Measurements from ENCODE around the gene SYT3. TPM values are rescaled to one million over a fixed set of nuclear protein-coding genes. Genes with fewer than 3 reads are reported as not detected.
"Not testable (repeated sequence)": the region's sequence is repeated elsewhere in the genome, so short reads cannot be mapped to it uniquely, and the experiment has no call there.

Gene SYT3
- total RNA-seq, 1 donor from 2014 or later, result not detected

DNA sequence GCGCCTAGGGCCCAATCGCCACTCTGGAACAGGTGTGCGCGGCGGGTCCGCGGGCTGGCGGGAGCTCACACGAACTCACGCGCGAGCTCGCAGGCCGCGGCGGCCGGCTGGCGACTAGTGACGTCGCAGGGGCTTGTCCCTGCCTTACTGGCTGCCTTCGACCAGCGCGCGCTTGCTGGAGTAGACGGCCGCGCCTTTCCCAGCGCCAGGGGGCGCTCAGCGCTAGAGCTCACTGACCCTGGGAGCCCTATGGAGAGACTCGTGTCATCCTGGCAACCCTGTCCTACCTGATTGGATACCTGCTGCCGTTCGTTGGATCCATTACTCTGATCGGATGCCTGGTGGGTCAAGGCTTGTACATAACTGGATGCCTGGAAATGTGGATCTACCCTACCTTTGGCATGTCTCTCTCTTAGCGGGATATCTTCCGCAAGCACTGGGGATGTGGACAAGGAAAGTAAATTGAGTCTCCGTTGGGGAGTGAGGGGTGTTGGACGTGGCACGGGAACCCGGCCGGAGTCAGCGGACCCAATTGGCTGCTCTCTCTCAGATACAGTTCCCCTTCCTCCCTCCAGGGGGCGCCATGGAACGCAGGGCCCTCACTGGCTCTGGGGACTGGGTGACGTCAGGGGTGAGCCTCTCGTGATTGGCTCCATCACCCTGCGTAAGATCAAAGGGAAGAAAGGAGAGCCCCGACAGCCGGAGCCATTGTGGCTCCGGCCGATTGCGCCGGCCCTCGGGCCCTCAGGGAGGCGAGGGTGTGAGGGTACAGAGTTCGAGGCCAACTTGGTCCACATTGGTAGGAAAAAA is 35.2 kb downstream of the SYT3 start:
- intact Hi-C loops (cut with micrococcal nuclease), result not testable (repeated sequence)

DNA sequence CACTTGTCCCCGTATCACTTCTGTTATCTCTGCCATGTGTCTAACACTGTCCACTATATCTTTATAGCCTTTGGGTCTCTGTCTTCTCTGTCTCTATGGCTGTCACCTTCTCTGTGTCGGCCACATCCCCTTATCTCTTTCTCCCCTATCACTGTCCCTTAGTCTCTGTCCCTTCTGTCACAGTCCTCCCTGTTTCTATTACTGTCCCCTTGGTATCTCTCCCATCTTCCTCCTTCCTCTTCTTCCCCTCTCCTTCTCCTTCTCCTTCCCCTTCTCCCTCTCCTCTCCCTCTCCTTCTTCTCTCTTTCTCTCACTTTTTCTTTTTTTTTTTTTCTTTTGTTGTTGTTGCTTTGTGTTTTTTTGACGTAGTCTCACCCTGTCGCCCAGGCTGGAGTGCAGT is 36.7 kb downstream of the SYT3 start:
- intact Hi-C loops (cut with micrococcal nuclease), result no loop called here

DNA sequence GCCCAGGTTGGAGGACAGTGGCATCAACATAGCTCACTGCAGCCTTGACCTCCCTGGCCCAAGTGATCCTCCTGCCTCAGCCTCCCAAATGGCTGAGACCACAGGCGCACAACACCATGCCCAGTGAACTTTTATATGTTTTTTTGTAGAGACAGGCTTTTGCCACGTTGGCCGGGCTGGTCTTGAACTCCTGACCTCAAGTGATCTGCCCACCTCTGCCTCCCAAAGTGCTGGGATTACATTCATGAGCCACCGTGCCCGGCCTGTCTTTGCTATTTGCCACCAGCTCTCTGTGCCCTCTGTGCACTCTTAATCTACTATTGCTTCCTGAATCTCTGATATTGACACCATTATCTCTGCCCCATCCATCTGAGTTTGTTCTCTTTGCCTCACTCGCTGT is 37.2 kb downstream of the SYT3 start:
- intact Hi-C loops (cut with micrococcal nuclease), result no loop called here

DNA sequence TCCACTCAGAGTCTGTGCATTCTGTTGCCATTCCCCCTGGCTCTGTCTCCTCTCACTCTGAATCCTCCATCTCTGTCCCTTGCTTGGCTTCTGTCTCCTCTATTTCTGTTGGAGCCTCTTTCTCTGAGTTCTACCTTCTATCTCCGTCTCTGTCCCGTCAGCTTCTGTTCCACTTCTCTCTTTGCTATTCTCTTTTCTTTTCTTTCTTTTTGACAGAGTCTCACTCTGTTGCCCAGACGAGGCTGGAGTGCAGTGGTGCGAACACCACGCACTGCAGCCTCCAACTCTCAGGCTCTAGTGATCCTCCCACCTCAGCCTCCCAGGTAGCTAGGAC is 37.6 kb downstream of the SYT3 start:
- intact Hi-C loops (cut with micrococcal nuclease), result no loop called here

DNA sequence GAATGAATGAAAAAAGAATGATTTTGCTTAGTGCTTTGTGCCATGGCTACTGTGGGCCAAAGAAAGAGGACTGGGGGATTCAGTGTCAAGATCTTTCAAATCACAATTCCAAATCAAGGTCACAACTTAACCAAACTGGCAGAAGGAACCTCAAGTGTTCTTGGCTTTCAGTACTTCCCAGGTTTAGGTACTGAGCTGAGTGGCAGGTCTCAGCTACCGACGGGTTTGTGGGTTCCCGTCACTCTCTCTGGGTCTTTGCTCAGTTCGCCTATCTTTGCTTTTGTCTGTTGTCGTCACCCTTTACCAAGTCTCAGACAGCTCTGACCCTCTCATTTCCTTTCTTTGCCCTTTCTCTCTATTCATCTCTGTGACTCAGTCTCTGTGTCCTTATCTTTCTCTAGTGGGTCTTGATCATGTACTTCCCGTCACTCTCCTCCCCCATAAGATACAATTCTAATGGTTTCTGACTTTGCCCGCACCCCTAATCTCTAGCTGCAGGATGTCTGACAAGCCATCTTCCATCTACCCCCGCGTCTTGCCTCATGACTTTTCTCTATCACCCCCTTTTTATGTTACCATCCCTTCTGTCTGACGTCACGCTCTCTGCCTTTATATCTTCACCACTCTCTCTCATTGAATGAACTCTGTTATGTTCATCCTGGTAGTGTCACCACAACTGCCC is 38.1 kb downstream of the SYT3 start:
- intact Hi-C loops (cut with micrococcal nuclease), result no loop called here

DNA sequence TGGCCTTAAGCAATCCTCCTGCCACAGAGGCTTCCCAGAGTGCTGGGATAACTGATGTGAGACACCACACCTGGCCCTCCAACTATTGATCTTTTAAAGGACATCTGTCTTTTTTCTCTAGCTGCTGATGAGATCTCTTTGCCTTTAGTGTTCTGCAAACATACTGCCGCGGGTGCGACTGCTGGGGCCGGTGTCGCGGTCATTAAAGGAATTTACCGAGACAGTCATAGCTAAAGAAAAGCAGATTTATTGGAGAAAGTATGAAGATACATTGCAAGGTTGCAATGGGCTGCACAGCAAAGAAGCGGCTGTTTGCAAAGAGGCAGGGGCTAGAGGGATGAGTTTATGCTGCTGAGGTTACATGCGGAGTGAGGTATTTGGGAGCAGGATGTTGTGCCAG is 40.3 kb downstream of the SYT3 start:
- intact Hi-C loops (cut with micrococcal nuclease), result no loop called here

DNA sequence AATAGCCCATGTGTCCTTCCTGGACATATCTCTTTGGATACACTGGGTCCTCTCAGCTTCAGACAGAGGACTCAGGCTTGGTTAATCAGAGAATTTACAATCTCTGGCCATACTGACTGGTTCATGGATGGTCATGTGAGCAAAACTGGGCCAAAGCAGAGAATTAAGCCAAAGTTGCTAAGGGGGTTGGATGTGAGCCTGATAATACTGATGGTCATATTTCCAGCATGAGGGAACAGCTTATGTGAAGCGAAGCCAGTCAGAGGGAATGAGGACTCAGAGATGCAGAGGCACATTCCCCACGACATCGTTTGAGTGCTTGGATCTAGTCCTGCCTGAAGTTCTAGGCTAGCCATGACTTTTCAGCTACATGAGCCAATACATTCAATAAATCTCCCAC is 49.5 kb downstream of the SYT3 start:
- intact Hi-C loops (cut with micrococcal nuclease), result no loop called here

DNA sequence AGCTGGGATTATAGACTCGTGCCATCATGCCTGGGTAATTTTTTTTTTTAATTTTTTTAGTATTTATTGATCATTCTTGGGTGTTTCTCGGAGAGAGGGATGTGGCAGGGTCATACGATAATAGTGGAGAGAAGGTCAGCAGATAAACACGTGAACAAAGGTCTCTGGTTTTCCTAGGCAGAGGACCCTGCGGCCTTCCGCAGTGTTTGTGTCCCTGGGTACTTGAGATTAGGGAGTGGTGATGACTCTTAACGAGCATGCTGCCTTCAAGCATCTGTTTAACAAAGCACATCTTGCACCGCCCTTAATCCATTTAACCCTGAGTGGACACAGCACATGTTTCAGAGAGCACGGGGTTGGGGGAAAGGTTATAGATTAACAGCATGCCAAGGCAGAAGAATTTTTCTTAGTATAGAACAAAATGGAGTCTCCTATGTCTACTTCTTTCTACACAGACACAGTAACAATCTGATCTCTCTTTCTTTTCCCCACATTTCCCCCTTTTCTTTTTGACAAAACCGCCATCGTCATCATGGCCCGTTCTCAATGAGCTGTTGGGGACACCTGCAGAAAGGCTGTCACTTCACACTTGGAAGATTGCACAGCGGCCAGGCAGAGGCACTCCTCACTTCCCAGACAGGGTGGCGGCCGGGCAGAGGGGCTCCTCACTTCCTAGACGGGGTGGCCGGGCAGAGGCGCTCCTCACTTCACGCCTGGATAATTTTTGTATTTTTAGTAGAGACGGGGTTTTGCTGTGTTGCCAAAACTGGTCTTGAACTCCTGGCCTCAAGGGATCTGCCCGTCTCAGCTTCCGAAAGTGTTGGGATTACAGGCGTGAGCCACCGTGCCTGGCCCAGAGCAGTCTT is 57.7 kb downstream of the SYT3 start:
- intact Hi-C loops (cut with micrococcal nuclease), result not testable (repeated sequence)

DNA sequence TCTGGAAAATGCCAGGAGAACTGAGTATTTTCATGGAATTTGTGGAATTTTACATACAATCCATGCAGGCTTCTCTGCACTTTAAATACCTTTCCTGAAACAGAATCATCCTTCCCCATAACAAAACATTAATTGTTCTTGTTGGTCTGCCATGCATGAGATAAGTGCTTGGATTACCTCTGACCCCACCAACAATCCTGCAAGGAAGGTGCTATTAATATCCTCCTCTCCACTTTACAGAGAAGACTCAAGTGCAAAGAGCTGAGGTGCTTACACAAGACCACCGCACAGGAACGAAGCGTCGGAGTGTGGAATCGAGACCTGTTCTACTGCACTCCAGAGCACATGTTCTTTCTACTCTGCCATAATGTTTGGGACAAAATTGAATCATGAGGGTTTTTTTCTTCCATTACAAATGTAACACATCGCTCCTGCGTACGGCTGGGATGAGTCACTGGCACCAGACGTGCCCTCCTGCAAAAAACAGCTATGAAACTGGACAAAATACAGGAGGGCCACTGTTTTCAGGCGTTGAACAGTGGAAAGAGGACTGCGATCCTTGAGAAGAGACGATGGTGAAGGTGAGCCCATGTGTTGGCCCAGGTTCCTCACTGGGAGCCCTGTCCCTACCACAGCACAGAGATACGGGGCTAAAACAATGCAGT is 58.6 kb downstream of the SYT3 start:
- intact Hi-C loops (cut with micrococcal nuclease), result no loop called here

DNA sequence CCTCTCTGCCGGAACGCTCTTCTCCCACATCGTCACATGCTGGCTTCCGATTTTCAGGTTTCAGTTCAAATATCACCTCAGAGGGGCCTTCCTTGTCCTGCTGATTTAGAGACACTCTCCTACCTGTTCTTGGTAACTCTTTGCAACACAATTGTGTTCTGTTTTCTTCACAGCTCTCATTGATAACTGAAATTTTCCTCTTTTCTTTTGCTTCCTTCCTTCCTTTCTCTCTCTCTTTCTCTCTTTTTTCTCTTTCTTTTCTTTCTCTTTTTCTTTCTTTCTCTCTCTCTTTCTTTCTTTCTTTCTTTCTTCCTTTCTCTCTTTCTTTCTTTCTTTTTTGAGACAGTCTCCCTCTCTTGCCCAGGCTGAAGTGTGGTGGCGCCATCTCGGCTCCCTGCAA is 59.4 kb downstream of the SYT3 start:
- intact Hi-C loops (cut with micrococcal nuclease), result no loop called here

DNA sequence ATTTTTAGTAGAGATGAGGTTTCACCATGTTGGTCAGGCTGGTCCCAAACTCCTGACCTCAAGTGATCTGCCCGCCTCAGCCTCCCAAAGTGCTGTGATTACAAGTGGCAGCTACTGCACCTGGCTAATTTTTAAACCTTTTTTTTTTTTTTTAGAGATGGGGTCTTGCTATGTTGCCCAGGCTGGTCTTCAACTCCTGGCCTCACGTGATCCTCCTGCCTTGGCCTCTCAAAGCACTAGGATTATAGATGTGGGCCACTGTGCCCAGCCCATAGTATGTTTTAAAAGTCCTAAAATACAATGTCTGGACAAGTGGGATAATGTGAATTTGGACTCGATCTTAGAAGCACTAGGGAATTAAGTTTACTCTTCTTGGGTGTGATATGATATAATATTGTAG is 62.9 kb downstream of the SYT3 start:
- intact Hi-C loops (cut with micrococcal nuclease), result not testable (repeated sequence)

DNA sequence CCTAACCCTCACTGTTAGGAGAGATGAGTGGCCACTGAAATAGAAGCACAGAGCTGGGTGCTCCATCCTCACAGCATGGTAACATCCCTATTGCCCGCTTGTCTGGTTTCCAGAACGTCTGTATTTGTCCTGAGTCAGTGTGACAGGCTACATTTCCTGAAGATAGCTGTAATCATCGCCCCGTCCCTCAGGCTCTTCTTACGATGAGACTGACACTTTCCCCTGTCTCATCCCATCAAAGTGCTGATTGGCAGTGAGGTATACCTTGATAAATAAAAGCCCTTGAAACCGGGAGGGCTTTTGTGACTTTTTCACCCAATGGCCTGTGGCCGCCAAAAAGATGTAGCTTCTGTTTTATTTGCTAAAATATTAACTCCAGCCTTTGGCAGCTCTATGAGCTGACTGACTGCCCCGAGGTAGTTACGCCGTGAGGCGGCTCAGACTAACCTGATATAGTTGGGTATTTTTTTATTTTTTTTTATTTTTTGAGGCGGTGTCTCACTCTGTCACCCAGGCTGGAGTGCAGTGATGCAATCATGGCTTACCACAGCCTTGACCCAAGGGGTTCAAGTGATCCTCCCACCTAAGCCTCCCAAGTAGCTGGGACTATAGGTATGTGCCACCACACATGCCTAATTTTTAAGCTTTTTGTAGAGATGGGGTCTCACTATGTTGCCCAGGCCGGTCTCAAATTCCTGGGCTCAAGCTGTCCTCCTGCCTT is 65.8 kb downstream of the SYT3 start:
- intact Hi-C loops (cut with micrococcal nuclease), result no loop called here

Other genes starting within 250 kb of the SYT3 start
- 0.68 and 0.91 TPM in 2 replicates for gene SPIB, start 220.9 kb downstream of the SYT3 start, total RNA-seq
- 0.07 and 0.36 TPM in 2 replicates for gene MYBPC2, start 207.0 kb downstream of the SYT3 start, total RNA-seq
- gene EMC10, start 163.4 kb downstream of the SYT3 start, total RNA-seq, result 68.3 and 70.8 TPM in 2 replicates
- 0.23 and 0.36 TPM in 2 replicates for gene GARIN5A, start 163.0 kb downstream of the SYT3 start, total RNA-seq
- 32.4 and 34.0 TPM in 2 replicates for gene JOSD2, start 128.7 kb downstream of the SYT3 start, total RNA-seq
- not detected in 2 replicates for gene ASPDH, start 126.0 kb downstream of the SYT3 start, total RNA-seq
- not detected in 2 replicates for gene LRRC4B, start 71.4 kb downstream of the SYT3 start, total RNA-seq
- 0.59 TPM in 1 of 2 replicates, not detected in the other for gene C19orf81, start 9.6 kb upstream of the SYT3 start, total RNA-seq
- not detected in 2 replicates for gene SHANK1, start 79.9 kb upstream of the SYT3 start, total RNA-seq
- gene CLEC11A, start 83.5 kb upstream of the SYT3 start, total RNA-seq, result 1.2 and 1.7 TPM in 2 replicates
- not detected in 2 replicates for gene GPR32, start 130.6 kb upstream of the SYT3 start, total RNA-seq
- gene ACP4, start 150.5 kb upstream of the SYT3 start, total RNA-seq, result not detected in 2 replicates
- gene KLK1, start 183.9 kb upstream of the SYT3 start, total RNA-seq, result 1.7 and 2.6 TPM in 2 replicates
- gene KLK15, start 193.7 kb upstream of the SYT3 start, total RNA-seq, result not detected in 2 replicates
- gene KLK3, start 215.0 kb upstream of the SYT3 start, total RNA-seq, result not detected in 2 replicates
- 0.16 and 0.27 TPM in 2 replicates for gene KLK2, start 233.6 kb upstream of the SYT3 start, total RNA-seq

Data from T-helper 2 cell treated with Interferon-gamma antibody and Interleukin-4, amounts not matched to agents 100 ng/mL and 5 ng/mL, for 36 hours (primary cell).